CD4-positive, alpha-beta T cell (primary cell): ENCODE results near the gene SCYGR4. TPM values are rescaled to one million over a fixed set of nuclear protein-coding genes. Genes with fewer than 3 reads are reported as not detected.

Source experiments
- ATAC-seq: fragments of 200-7000 bp; cut with Tn5 transposase; one replicate; pipeline ENCODE4 v1.10.0; 2022; ENCODE audit warnings: mild to moderate bottlenecking; ENCODE audit not compliant: poor library complexity
- CTCF ChIA-PET: fragments of 350-600 bp; sonication (Branson Sonifier 250); formaldehyde crosslinking; loops from one replicate; lab custom pipeline; 2021; ENCODE audit warnings: antibody characterized with exemption, inconsistent platforms; lab: Charles Lee
- POLR2A ChIA-PET: fragments of 350-600 bp; sonication (Branson Sonifier 250); formaldehyde crosslinking; loops from one replicate; lab custom pipeline; 2021; ENCODE audit warnings: antibody characterized with exemption, inconsistent platforms; lab: Charles Lee
- DNase-seq, 14 experiments: peaks; one replicate each; pipeline ENCODE4 v3.0.0-alpha.2; 2013 to 2020; ENCODE audit warnings: mixed read lengths in 2 of 14
- H3K27ac ChIP-seq, 2 donors: one replicate each; pipeline versions ENCODE4 v1.5.1 to v1.7.0; 2013; ENCODE audit warnings: low read length in 2 of 2, low read depth in 1 of 2, mild to moderate bottlenecking in 1 of 2
- H3K27me3 ChIP-seq, 2 experiments: 1 replicate in 1 of 2; 2 replicates in 1 of 2; pipeline versions ENCODE4 v1.6.1 to v1.7.0; 2013; ENCODE audit warnings: low read length in 2 of 2, control low read depth in 1 of 2, mild to moderate bottlenecking in 1 of 2, moderate library complexity in 1 of 2; ENCODE audit not compliant: insufficient read depth in 2 of 2, control insufficient read depth in 1 of 2
- H3K36me3 ChIP-seq: one replicate; pipeline ENCODE4 v1.6.1; 2013; ENCODE audit warnings: low read length, control low read depth; ENCODE audit not compliant: insufficient read depth
- H3K4me1 ChIP-seq: one replicate; pipeline ENCODE4 v1.6.1; 2013; ENCODE audit warnings: low read length, control low read depth; ENCODE audit not compliant: insufficient read depth
- H3K4me3 ChIP-seq: one replicate; pipeline ENCODE4 v1.5.1; 2013; ENCODE audit warnings: mild to moderate bottlenecking, low read length, moderate library complexity
- H3K9me3 ChIP-seq, 2 experiments: 1 replicate in 1 of 2; 2 replicates in 1 of 2; pipeline versions ENCODE4 v1.6.1 to v1.7.0; 2013; ENCODE audit warnings: low read length in 2 of 2, mild to moderate bottlenecking in 2 of 2, control low read depth in 1 of 2, moderate library complexity in 1 of 2; ENCODE audit not compliant: control insufficient read depth in 1 of 2, insufficient read depth in 1 of 2
- H3K27ac Mint-ChIP-seq: one replicate; pipeline ENCODE4 v1.8.0; 2020; ENCODE audit warnings: mixed read lengths
- H3K27me3 Mint-ChIP-seq: one replicate; pipeline ENCODE4 v1.8.0; 2021; ENCODE audit warnings: mixed read lengths
- H3K36me3 Mint-ChIP-seq: one replicate; pipeline ENCODE4 v1.8.0; 2021; ENCODE audit warnings: low read depth, mixed read lengths
- H3K4me1 Mint-ChIP-seq: one replicate; pipeline ENCODE4 v1.8.0; 2021; ENCODE audit warnings: low read depth, mixed read lengths
- H3K4me3 Mint-ChIP-seq: one replicate; pipeline ENCODE4 v1.8.0; 2020; ENCODE audit warnings: mild to moderate bottlenecking, mixed read lengths
- H3K9me3 Mint-ChIP-seq: one replicate; pipeline ENCODE4 v1.8.0; 2020; ENCODE audit warnings: mixed read lengths
- intact Hi-C, 2 experiments: fragments of 100-400 bp; cut with DNase I in 1 of 2; cut with micrococcal nuclease in 1 of 2; formaldehyde crosslinking; loops; one replicate each; pipeline versions ENCODE4 v1.15.1 to v1.9.0; 2023 to 2025; cut with DNase I, micrococcal nuclease
- total RNA-seq, 174 experiments: library from RNA in 2 of 174; stranded (reverse) in 2 of 174; gene quantifications; one replicate each; pipeline ENCODE4 v1.2.3 and lab custom pipeline; 2021 to 2026
- TF ChIP-seq, protein P1 (sequence below): fragments of 200-600 bp; IDR thresholded peaks from one replicate; pipeline ENCODE4 v1.8.0; 2022; ENCODE audit warnings: antibody characterized with exemption, mild to moderate bottlenecking

Gene SCYGR4
- total RNA-seq, 2 experiments from 2014 or later = not detected

DNA sequence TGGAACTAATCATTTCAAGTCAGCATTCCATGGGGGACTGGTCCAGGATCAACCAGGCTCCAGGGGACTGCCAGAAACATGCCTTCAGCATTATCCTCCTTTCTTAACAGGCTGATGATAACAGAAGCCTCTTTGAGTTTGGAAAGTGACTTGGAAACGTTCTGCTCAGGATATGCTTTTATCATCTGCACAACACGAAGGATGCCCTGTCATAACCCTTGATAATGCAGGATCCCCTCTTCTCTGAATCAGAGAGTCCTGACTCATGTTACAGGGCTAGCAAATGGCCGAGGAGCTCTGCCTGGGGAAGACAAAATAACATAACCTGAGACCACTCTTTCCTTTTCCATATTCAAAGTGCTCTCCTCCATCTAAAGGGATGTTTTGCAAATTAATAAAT lies 9.4 kb upstream of the SCYGR4 start:
- CTCF ChIA-PET = no interaction called here
- TF ChIP-seq, protein P1, sequence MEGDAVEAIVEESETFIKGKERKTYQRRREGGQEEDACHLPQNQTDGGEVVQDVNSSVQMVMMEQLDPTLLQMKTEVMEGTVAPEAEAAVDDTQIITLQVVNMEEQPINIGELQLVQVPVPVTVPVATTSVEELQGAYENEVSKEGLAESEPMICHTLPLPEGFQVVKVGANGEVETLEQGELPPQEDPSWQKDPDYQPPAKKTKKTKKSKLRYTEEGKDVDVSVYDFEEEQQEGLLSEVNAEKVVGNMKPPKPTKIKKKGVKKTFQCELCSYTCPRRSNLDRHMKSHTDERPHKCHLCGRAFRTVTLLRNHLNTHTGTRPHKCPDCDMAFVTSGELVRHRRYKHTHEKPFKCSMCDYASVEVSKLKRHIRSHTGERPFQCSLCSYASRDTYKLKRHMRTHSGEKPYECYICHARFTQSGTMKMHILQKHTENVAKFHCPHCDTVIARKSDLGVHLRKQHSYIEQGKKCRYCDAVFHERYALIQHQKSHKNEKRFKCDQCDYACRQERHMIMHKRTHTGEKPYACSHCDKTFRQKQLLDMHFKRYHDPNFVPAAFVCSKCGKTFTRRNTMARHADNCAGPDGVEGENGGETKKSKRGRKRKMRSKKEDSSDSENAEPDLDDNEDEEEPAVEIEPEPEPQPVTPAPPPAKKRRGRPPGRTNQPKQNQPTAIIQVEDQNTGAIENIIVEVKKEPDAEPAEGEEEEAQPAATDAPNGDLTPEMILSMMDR = no peak
- Histone ChIP-seq H3K4me1 (no peaks in the 10 kb centered on the region), H3K4me3 (no peak overlapping the region), H3K27me3 (peaks cover 0 to 8% of the 10 kb centered on the region in 2 experiments), H3K36me3 (no peaks in the 10 kb centered on the region), H3K27ac (no peak overlapping the region), H3K9me3 (peaks cover 0 to 4% of the 10 kb centered on the region in 2 experiments)
- POLR2A ChIA-PET = no interaction called here
- H3K9me3 Mint-ChIP-seq = no peaks in the 10 kb centered on the region
- no peaks in the 10 kb centered on the region for H3K36me3 Mint-ChIP-seq
- peaks cover 11% of the 10 kb centered on the region for H3K4me1 Mint-ChIP-seq
- no peak overlapping the region for H3K27ac Mint-ChIP-seq
- ATAC-seq (no peak), DNase-seq (peak in 1 of 14 experiments; percentile 13)
- H3K4me3 Mint-ChIP-seq = no peak overlapping the region
- H3K27me3 Mint-ChIP-seq = peaks cover 51% of the 10 kb centered on the region
- intact Hi-C loops = no loop called here

DNA sequence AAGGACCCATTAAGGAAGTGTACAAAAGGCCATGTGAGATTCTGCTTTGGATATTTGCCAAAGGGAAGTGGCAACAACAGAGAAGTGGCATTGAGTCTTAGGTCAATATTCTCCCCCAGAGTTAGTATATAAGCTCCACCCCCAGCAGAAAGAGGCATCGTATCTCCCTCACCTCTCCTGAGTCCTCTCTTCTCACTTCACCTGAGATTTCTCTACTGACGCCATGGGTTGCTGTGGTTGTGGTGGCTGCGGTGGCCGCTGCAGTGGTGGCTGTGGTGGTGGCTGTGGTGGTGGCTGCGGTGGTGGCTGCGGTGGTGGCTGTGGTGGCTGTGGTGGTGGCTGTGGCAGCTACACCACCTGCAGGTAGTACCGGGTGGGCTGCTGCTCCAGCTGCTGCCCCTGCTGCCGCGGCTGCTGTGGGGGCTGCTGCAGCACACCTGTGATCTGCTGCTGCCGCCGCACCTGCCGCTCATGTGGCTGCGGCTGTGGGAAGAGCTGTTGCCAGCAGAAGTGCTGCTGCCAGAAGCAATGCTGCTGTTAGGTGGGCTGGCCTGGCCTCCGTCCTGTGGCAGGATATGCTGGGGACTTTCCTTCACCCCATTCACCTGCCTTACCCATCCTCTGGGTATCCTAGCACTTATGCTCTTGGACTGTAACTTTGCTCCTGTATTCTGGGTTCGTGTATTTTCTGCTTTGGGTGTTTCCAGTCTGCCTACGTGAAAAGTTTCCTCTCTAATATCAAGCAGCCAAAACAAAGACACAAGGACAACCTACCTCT lies 8.5 kb upstream of the SCYGR4 start:
- ATAC-seq = no peak
- Mint-ChIP-seq H3K27ac (no peak overlapping the region), H3K9me3 (no peaks in the 10 kb centered on the region), H3K4me1 (peaks cover 11% of the 10 kb centered on the region), H3K36me3 (no peaks in the 10 kb centered on the region), H3K4me3 (no peak overlapping the region), H3K27me3 (peaks cover 51% of the 10 kb centered on the region)
- DNase-seq = peak in 4 of 14 experiments; percentile 5 to 44 (median 34)
- ChIA-PET CTCF (interaction anchor here (0.7 to 0.8 kb wide), 2 partner anchors 129 to 438 kb away, joined by 3 read pairs; no protein-coding TSS in a partner anchor), POLR2A (no interaction called here)
- Histone ChIP-seq H3K4me1 (no peaks in the 10 kb centered on the region), H3K27ac (no peak overlapping the region), H3K27me3 (peaks cover 0 to 8% of the 10 kb centered on the region in 2 experiments), H3K36me3 (no peaks in the 10 kb centered on the region), H3K4me3 (no peak overlapping the region), H3K9me3 (peaks cover 0 to 4% of the 10 kb centered on the region in 2 experiments)
- intact Hi-C loops = no loop called here
- TF ChIP-seq, protein P1 = no peak

DNA sequence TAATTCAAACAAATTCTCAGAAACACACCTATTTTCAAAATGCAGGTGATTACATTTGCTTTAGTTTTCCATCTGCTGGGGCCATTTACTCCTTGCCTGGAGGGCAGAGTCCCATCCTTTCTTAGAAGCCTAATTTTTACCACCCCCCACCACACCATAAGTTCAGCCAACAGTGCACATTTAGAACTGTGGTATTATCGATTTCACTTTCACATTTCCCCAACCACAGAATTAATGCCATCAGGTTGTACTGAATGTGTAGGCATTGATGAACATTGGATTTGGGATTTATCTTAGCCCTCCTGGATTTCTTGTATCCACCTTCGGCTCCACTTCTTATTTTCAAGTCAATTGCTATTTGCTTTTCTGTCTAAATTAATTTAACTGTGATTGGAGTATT lies 7.2 kb upstream of the SCYGR4 start:
- Histone ChIP-seq H3K27ac (no peak overlapping the region), H3K4me3 (no peak overlapping the region), H3K9me3 (peaks cover 0 to 4% of the 10 kb centered on the region in 2 experiments), H3K4me1 (no peaks in the 10 kb centered on the region), H3K27me3 (peaks cover 0 to 8% of the 10 kb centered on the region in 2 experiments), H3K36me3 (no peaks in the 10 kb centered on the region)
- TF ChIP-seq, protein P1 = no peak
- H3K9me3 Mint-ChIP-seq = no peaks in the 10 kb centered on the region
- H3K36me3 Mint-ChIP-seq = no peaks in the 10 kb centered on the region
- no peak for ATAC-seq
- DNase-seq = no peak
- ChIA-PET CTCF (interaction anchor here (0.6 kb wide), 1 partner anchor 50 kb away, joined by 3 read pairs; no protein-coding TSS in a partner anchor), POLR2A (no interaction called here)
- H3K27ac Mint-ChIP-seq = no peak overlapping the region
- intact Hi-C loops = no loop called here
- peaks cover 11% of the 10 kb centered on the region for H3K4me1 Mint-ChIP-seq
- H3K27me3 Mint-ChIP-seq = peaks cover 51% of the 10 kb centered on the region
- no peak overlapping the region for H3K4me3 Mint-ChIP-seq
